GM12865 (cell line): ENCODE measurements around the gene CDC42EP1.
"Not testable (repeated sequence)": the region's sequence is repeated elsewhere in the genome, so short reads cannot be mapped to it uniquely, and the experiment has no call there.

ENCODE experiments used
- DNase-seq: peaks from one replicate; pipeline ENCODE4 v3.0.0; 2010; ENCODE audit warnings: low read depth
- H3K4me3 ChIP-seq: 2 replicates; pipeline ENCODE4 v1.5.1; 2011; ENCODE audit warnings: mild to moderate bottlenecking, low read depth, low read length, control low read depth
- CTCF ChIP-seq: IDR thresholded peaks from 2 replicates; pipeline ENCODE4 v1.5.1; 2011; ENCODE audit warnings: low read length, control low read depth, low read depth, inconsistent platforms; ENCODE audit not compliant: insufficient read depth; ENCODE audit errors: missing control alignments

The CDC42EP1 gene

GRCh38 chr22:37535159-37535558 is 25.1 kb upstream of the CDC42EP1 start:
- no peak overlapping the region for H3K4me3 ChIP-seq
- TF ChIP-seq CTCF, result no peak
- DNase-seq, result no peak

GRCh38 chr22:37538590-37539357 is 21.5 kb upstream of the CDC42EP1 start:
- peak; percentile 96 for DNase-seq
- peak; percentile 97 for TF ChIP-seq CTCF
- no peak overlapping the region for H3K4me3 ChIP-seq

GRCh38 chr22:37539790-37540189 is 20.5 kb upstream of the CDC42EP1 start:
- not testable (repeated sequence) for DNase-seq, H3K4me3 ChIP-seq

GRCh38 chr22:37542416-37542815 is 17.9 kb upstream of the CDC42EP1 start:
- not testable (repeated sequence) for DNase-seq, H3K4me3 ChIP-seq

- no peak overlapping the region for H3K4me3 ChIP-seq
Measured at GRCh38 chr22:37542959-37543358, 17.3 kb upstream of the CDC42EP1 start.

GRCh38 chr22:37544955-37545702 is 15.2 kb upstream of the CDC42EP1 start:
- H3K4me3 ChIP-seq, result no peak overlapping the region
- peak; percentile 70 for TF ChIP-seq CTCF
- DNase-seq, result peak; percentile 46

More at GRCh38 chr22:37542959-37543358, 17.3 kb upstream of the CDC42EP1 start:
- DNase-seq, result no peak
- no peak for TF ChIP-seq CTCF

- no peak overlapping the region for H3K4me3 ChIP-seq
- TF ChIP-seq CTCF, result no peak
- DNase-seq, result no peak
Measured at GRCh38 chr22:37545703-37546436, 14.4 kb upstream of the CDC42EP1 start.
